GM23248 (cell line): ENCODE measurements around the gene MIAT.

Experiments
- EZH2 ChIP-seq: fragments of 200-600 bp; sonication (generic); IDR thresholded peaks from 2 replicates; pipeline ENCODE4 v1.6.1; 2018; ENCODE audit warnings: antibody characterized with exemption, mild to moderate bottlenecking; ENCODE audit not compliant: insufficient read depth, poor library complexity, severe bottlenecking
- EZH2phosphoT487 ChIP-seq: fragments of 200-600 bp; sonication (generic); IDR thresholded peaks from 2 replicates; pipeline ENCODE4 v1.6.1; 2018; ENCODE audit warnings: antibody characterized with exemption, moderate library complexity, mild to moderate bottlenecking, low read depth; ENCODE audit not compliant: insufficient read depth

DNA sequence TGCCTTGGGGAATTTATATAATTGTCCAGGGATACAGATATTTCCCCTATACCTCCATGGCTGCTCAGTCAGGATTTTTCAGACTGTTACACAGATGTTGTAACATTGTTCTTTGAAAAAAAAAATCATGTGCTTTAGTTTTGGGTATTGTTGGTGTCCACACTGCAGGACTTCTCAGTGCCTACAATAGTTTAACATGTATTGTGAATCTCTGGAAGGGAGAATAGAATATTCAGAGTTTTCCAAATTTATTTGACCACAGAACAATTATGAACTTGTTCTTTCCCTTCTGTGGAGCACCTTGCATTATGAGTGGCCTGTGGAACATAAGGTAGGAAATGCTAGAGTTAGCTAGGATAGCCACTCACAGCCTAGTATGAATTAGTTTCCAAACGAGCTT, 21.1 kb upstream of the MIAT start:
- no peak for TF ChIP-seq EZH2
- no peak for TF ChIP-seq EZH2phosphoT487
